KG1 (cell line): Measurements from ENCODE around the gene LMO1.
A peak's percentile ranks its signal among the peaks of the same experiment; 100 is the strongest.

Source experiments
- DNase-seq: peaks from one replicate; lab custom pipeline; 2025; lab: John Stamatoyannopoulos, UW

The LMO1 gene

DNA sequence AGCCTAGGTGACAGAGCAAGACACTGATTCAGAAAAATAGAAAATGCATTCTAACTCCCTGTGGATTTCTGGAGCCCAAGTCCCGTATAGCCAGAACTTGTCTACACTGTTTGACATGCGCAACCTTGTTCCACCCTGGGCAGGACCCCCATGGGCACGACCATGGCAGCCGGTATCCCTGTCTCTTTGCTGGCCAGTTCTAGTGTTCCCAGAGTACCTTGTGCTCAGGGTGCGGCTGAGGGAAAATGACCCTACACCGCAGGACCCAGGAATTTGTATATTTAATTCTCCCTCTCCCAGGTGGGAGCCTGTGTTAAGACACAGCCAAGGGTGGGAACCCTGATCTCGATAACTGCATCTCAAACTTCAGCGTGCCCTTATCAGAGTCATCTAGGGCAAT lies 58.1 kb downstream of the LMO1 start:
- no peak for DNase-seq

- DNase-seq: no peak
These were observed 59.1 kb downstream of the LMO1 start for GRCh38 chr11:8204596-8204995.

- no peak for DNase-seq
These were observed 59.7 kb downstream of the LMO1 start for GRCh38 chr11:8204025-8204424.

DNA sequence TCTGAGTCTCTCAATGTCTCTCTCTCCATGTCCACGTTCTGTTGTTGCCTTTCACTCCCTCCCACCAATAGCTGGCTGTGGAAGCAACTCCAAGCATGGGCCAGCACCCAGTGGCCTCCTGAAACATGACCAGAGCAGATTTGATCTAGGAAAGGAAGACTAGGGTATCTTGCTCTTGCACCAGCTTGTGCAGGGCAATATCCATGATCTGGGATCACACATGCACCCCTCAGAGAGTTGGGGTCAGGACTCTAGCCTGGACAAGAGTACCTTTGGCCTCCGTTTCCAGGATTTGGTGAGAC lies 60.3 kb downstream of the LMO1 start:
- no peak for DNase-seq

DNA sequence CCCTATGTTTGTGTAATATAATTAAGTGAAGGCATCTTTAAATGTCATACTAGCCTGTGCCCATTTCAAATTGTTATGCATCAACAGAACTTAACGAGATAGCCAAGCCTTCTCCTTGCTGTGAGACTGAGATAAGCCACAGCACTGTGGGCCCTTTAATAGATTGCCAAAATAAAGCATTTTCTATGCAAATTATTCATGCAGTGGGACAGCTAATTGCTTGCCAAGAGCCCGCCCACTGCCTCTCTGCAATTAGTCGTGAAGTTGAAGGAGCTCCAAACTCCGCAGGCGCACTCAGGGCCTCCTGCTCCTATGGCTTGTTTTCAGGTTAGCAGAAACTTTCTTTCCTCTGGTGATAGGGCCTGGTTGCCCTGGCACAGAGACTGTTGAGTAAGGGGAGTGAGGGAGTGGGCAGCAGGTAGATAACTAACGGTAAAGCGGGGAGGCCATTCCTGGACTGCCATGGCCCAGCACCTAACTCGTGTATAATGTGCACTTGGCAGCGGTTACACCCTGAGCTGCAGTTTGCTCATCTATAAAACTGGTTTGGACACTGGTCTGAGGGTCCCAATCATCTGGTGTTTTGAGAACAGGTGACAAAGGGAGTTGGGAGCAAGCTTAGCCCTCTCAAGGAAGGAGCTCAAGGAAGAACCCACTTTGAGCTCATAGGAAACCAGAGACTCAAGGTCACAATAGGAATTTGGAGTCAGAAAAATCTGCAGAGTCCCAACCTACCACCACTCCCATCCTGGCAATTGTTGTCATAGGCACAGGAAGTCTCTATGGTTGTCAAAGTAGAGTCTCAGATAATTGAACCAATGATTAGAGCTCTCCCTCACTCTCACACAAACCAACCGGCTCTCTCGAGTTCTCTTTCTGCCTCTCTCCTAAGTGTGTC lies 60.9 kb downstream of the LMO1 start:
- no peak for DNase-seq

DNA sequence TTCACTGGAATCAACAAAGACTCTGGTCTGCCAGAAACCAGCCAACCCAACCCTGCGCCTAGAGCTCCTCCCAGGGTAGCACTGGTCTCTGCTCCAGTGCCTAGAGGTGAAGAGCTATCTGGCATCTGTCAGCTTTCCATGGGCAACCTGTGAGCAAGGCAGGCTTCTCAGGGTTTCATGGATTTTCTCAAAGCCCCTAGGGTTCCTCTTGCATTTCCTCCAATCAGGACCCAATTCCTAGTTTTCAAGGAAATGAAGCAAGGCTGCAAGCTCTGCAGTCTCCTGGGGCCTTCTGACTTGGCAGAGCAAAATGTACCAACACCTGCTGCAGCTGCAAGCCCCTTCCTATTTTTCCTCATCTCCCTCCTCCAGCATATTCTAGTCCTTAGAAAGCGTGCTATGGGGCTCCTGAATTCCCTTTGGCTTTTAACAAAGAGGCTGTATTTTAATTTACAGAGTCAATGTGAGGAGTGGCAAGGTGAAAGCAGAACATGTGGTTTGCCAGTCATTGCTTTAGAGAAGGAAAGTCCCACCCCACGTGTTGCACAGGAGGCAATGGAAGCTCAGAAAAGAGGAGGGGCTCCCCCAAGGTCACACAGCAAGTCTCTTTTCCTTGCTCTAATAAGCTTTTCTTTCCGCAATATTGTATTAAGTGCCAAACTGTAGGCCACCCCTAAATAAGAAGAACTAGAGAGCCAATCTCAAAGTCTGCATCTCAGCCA lies 61.9 kb downstream of the LMO1 start:
- DNase-seq: no peak

- DNase-seq: no peak
These were observed 64.0 kb downstream of the LMO1 start for GRCh38 chr11:8199676-8200075.

- DNase-seq: no peak
These were observed 66.9 kb downstream of the LMO1 start for GRCh38 chr11:8196749-8197148.

- no peak for DNase-seq
These were observed 68.7 kb downstream of the LMO1 start for GRCh38 chr11:8194956-8195355.

DNA sequence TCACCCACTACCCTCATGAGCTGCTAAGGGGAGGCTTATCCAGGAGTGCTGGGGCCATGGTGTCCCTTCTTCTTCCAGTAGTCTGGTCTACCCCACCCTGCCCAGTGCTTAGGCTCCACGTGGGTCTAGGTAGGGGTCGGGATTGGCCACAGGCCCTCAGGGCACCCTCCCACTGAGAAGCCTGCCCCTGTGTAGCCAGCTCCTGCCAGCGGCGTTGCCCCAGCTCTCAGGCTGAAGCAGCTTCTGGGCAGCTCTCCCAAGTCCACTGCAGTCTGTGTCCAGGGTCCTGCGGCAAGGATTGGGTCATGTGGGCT lies 70.8 kb downstream of the LMO1 start:
- DNase-seq: no peak

DNA sequence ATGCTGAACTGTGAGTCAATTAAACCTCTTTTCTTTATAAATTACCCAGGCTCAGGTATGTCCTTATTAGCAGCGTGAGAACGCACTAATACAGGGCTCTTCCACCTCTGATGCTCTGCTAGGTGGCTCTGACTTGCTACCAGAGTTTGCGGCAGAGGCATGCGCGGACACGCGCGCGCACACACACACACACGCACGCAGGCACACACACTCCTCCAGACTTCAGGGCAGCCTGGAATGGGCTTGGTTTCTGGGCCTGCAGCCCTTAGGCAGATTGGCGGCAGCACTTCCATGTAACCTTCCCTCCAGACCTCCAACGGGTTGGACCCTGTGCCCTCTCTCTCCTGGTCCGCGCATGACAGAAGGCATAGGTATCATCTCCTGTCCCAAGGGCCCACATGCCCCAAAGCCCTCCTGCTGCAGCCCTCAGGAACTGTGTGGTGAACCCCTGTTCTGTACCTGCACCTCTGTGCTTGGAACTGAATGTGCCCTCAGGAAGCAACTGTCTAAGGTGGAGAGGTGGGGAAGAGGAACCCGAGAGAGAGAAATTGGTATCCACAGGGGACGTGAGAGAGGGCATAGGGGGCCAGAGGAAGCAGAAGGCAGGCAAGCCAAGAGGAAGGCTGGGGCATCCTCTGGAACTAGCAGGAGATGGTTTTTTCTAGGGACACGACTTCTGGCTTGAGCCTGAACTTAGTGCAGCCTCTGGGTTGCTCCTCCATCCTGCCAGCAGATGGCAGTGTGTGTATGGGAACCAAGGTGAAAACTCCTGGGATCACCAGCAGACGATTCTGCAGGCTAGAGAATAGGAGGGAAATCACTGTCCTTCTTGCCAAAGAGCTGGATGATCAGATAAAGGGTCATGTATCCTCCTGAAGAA lies 71.4 kb downstream of the LMO1 start:
- peak; percentile 12 for DNase-seq

- DNase-seq: no peak
These were observed 73.2 kb downstream of the LMO1 start for GRCh38 chr11:8190431-8190830.

- DNase-seq: no peak
These were observed 77.2 kb downstream of the LMO1 start for GRCh38 chr11:8186429-8186828.

GRCh38 chr11:8183111-8183510 lies 80.6 kb downstream of the LMO1 start:
- no peak for DNase-seq

DNA sequence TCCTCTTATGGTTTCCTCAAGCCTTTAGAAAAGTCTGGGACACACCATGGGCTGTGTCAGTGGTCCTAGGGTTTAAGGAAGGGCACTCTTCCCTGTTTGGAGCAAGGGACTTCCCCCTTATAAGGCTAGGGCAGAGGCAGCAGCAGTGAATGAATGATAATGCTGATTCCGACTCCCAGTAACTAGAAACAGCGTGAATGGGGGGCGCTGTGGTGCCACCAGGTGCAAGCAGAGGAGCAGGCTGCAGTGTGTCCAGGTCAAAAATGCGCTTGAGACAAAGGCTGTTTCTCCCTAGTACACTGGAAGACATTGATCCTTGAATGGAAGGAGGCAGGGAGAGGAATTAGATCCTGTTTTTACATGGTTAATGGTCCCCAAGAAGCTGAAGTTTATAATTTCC lies 83.2 kb downstream of the LMO1 start:
- no peak for DNase-seq

DNA sequence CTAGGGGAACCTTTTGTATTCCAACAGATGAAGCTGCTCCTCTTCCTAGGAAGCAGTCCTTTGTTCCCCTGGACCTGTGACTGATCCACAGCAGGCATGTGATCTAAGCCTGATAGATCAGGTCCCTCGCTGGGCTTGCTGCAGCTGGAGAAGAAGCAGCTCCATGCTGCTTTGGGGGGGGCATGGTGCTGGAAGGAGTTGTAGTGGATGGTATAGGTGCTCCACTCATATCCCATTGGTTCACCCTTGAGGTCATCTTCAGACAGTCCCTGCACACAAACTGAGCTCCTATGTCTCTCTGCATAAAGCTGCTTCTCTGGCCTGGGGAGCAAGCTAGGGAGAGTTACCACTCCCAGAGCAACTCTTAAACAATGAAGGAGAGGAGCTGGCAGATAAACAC lies 85.4 kb downstream of the LMO1 start:
- DNase-seq: no peak

GRCh38 chr11:8177136-8177535 lies 86.5 kb downstream of the LMO1 start:
- no peak for DNase-seq
